ENCODE results near the gene PLXNA2.

DNA sequence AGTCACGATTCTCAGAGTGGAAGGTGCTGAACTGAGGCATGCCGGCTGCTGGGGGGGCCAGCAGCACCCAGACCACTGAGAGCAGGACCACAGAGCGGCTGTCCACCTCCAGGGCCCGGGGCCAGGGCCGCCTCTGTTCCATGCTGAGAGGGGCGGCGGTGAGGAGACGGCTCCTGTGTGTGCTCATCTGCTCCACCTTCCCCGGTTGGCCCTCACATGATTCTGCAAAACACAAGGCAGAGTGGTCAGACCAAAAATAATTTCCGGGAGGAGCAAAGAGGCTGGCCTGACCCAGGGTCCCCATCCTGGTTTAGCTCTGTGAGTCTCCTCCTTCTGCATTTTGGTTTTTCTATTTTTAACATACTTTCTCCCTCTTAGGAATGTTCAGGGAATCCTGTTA, 26.4 kb downstream of the PLXNA2 start:
- TF ChIP-seq, protein P1, sequence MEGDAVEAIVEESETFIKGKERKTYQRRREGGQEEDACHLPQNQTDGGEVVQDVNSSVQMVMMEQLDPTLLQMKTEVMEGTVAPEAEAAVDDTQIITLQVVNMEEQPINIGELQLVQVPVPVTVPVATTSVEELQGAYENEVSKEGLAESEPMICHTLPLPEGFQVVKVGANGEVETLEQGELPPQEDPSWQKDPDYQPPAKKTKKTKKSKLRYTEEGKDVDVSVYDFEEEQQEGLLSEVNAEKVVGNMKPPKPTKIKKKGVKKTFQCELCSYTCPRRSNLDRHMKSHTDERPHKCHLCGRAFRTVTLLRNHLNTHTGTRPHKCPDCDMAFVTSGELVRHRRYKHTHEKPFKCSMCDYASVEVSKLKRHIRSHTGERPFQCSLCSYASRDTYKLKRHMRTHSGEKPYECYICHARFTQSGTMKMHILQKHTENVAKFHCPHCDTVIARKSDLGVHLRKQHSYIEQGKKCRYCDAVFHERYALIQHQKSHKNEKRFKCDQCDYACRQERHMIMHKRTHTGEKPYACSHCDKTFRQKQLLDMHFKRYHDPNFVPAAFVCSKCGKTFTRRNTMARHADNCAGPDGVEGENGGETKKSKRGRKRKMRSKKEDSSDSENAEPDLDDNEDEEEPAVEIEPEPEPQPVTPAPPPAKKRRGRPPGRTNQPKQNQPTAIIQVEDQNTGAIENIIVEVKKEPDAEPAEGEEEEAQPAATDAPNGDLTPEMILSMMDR (conservative IDR thresholded peaks at IDR 0.05): no peak
- TF ChIP-seq EZH2 (IDR thresholded peaks at IDR 0.05; ENCODE audit: low read depth): no peak

Data from PC-9 (cell line).